ENCODE measurements around the gene DBNDD2.

The DBNDD2 gene

DNA sequence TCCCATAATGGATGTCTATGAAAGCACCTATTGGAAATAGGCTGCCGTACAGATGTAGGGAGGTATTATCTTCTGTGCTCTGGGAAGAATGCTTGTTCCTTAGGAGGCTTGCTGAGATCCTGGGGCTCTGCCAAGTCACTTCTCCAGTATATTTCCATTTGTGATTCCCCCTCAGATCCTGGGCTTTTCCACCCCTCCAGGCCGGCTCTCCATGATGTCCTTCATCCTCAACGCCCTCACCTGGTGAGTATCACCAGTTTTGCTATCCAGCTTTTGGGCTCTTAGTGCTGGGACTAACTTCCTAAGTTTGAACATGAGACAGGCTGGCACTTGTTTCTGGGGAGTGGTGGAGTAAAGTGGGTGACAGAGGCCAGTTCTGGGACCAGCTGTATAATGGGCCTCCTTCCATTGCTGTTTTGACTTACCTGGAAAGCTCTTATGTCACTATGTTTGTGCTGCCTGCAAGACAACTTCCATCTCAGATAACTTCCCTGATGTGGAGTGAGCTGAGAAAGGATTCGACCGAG, 42.6 kb upstream of the DBNDD2 start:
- DNase-seq (ENCODE audit: low spot score), result no peak
- TF ChIP-seq, protein P1, sequence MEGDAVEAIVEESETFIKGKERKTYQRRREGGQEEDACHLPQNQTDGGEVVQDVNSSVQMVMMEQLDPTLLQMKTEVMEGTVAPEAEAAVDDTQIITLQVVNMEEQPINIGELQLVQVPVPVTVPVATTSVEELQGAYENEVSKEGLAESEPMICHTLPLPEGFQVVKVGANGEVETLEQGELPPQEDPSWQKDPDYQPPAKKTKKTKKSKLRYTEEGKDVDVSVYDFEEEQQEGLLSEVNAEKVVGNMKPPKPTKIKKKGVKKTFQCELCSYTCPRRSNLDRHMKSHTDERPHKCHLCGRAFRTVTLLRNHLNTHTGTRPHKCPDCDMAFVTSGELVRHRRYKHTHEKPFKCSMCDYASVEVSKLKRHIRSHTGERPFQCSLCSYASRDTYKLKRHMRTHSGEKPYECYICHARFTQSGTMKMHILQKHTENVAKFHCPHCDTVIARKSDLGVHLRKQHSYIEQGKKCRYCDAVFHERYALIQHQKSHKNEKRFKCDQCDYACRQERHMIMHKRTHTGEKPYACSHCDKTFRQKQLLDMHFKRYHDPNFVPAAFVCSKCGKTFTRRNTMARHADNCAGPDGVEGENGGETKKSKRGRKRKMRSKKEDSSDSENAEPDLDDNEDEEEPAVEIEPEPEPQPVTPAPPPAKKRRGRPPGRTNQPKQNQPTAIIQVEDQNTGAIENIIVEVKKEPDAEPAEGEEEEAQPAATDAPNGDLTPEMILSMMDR (IDR thresholded peaks at IDR 0.05; ENCODE audit: extremely low read depth, missing control alignments), result no peak

DNA sequence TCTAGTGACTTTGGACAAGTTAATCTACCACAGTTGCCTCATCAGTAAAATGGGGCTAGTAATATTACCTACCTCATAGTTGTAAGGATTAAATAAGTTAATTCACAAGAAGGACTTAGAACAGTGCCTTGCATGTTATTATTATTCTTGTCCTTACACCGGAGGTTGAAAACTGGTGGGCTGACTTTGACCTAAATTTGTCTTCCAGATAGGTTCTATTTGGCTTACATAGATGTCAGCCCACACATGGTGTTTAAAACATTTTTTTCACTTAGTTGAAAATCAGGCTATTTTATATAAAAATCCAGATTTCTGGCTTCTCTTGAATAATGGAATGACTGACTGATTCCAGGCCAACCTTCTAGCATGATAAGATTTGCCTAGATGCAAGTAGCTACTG, 41.9 kb upstream of the DBNDD2 start:
- TF ChIP-seq, protein P1 (IDR thresholded peaks at IDR 0.05; ENCODE audit: extremely low read depth, missing control alignments), result no peak
- no peak for DNase-seq (ENCODE audit: low spot score)

DNA sequence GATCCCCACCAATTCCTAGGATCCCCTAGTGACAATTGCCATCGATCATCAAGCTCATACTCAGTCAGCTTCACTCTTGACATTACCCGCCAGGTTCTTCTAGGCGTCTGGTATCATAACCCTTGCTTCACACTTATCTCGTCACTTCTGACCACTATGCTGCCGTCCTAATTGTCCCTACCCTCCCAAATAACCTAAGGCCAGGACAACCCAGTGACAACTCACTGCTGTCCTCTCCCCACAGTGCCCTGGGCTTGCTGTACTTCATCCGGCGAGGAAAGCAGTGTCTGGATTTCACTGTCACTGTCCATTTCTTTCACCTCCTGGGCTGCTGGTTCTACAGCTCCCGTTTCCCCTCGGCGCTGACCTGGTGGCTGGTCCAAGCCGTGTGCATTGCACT, 41.5 kb upstream of the DBNDD2 start:
- TF ChIP-seq, protein P1 (IDR thresholded peaks at IDR 0.05; ENCODE audit: extremely low read depth, missing control alignments), result no peak
- no peak for DNase-seq (ENCODE audit: low spot score)

DNA sequence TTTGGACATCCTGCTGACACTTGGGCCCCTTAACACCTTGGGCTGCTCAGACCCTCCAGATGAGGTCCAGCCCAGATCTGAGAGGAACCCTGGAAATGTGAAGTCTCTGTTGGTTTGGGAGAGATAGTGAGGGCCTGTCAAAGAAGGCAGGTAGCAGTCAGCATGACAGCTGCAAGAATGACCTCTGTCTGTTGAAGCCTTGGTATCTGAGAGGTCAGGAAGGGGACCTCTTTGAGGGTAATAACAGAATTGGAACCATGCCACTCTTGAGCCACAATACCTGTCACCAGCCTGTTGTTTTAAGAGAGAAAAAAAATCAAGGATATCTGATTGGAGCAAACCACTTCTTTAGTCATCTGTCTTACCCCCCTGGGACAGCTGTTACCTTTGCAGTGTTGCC, 41.0 kb upstream of the DBNDD2 start:
- TF ChIP-seq, protein P1 (IDR thresholded peaks at IDR 0.05; ENCODE audit: extremely low read depth, missing control alignments), result no peak
- DNase-seq (ENCODE audit: low spot score), result no peak

DNA sequence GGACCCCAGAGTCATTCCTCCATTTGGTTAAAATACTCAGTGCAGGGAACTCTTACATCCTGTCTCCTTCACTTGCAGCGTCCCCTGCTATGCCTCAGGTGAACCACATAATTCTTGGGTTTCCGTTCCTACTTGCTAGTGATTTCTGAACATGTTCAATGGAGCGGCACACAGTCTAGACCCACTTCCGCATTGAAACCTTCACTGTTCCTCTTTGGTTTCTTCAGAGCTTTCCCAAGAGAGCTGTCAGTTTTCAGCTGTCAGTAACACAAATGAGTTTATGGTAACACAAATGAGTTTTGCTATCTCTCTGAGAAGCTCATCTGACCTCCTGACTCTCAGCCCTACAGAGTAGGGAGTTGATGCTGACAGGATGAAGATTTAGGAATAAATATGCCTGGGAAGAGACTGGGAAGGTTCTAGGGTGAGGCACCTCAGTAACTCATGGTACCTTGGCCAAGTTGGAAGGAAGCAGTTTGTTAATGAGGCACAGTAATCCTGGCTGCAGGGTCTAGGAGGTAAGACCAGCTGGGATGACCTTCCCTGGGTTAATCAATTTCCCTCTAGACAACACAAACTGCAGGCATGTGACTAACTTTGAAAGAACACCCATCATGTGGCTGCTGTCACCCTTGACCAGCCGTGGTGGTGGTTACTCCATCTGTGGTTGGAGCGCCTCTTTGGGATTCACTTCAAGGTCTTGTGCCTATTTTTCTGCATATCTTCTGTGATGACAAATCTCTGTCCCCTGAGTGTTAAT, 39.7 kb upstream of the DBNDD2 start:
- TF ChIP-seq, protein P1 (IDR thresholded peaks at IDR 0.05; ENCODE audit: extremely low read depth, missing control alignments), result no peak
- peak; percentile 86 for DNase-seq (ENCODE audit: low spot score)

DNA sequence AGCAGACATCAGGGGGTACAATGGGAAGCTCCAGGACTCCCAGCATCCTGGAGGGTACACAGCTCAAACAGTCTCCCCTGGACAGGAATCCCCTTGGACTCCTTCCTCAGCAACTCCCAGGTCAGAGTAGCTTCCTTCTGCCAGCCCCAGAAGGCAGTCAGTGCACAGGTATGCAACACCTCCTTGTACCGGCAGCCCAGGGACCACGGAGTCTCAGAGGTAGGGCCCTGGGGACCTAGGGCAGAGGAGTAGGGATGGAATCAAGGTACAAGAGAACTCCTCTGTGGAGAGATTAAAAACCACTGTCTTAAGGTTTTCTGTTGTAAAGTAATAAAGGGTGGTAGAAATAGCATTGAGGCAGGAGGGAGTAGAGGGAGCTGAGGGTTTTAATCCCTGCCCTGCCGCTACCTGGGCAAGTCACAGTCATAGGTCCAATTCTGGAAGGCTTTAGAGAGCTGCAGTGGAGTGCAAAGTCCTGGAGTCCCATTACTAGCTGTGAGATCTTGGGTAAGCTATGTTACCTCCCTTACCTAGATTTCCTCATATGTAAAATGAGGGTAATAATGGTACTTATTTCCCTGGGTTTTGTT, 37.4 kb upstream of the DBNDD2 start:
- TF ChIP-seq, protein P1 (IDR thresholded peaks at IDR 0.05; ENCODE audit: extremely low read depth, missing control alignments), result no peak

DNA sequence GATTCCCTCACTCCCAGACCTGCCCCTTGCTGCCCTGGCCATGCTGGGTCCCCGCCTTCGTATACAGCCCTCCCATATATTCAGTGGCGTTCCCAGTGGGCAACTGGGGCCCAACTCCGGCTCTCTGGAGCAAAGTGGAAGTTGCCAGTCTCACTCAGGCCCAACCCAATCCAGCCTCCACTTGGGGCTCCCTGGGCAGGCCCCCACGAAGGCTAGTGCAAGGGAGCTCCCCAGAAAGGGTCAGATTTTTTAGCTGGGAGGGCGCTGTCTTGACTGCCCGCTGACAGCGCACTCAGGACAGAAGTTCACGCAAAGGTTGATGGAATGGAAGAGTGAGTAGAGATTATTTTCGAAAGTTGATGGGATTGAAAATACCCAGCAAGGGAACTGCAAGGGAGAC, 35.8 kb upstream of the DBNDD2 start:
- no peak for DNase-seq (ENCODE audit: low spot score)
- TF ChIP-seq, protein P1 (IDR thresholded peaks at IDR 0.05; ENCODE audit: extremely low read depth, missing control alignments), result no peak

More for the DNA sequence above, 37.4 kb upstream of the DBNDD2 start:
- no peak for DNase-seq (ENCODE audit: low spot score)
